Measurements from ENCODE around the gene FAM163B. TPM values are rescaled to one million over a fixed set of nuclear protein-coding genes. Genes with fewer than 3 reads are reported as not detected.

Gene FAM163B
- polyA plus RNA-seq, 4 donors = 0.12 to 0.19 TPM; not detected in 2

DNA sequence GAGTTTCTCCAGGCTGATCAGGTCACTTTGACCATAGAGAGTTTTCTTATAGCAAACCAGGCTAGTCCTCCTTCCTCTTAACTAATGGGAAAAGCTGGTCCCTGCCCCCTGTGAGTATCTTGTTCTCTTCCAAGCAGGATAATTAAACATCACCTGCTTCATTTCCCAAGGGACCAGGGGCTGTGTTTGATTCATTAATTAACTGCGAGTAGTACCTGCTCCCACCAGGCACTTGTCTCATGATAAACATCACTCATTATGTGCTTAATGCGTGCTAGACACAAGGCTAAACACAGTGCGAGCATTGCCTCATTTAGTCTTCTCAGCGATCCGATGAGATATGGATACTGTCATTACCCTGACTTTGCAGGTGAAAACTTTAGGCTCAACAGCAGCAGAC is 1.7 kb upstream of the FAM163B start:
- no peak for DNase-seq
- no peak overlapping the region for H3K4me3 ChIP-seq (ENCODE audit: low read depth in 1 of 3, low read length in 3 of 3)
- no peaks in the 10 kb centered on the region for H3K36me3 ChIP-seq (ENCODE audit: control insufficient read depth in 3 of 3, insufficient read depth in 2 of 3, low read depth in 1 of 3, low read length in 3 of 3)
- no peak overlapping the region for H3K27ac ChIP-seq (ENCODE audit: low read depth in 1 of 3, low read length in 2 of 3)
- no peak for FAIRE-seq
- peaks cover 0 to 42% (median 22%) of the 10 kb centered on the region in 3 donors for H3K27me3 ChIP-seq (ENCODE audit: control insufficient read depth in 3 of 3, insufficient read depth in 3 of 3, low read length in 3 of 3)
- no peaks in the 10 kb centered on the region for H3K4me1 ChIP-seq (ENCODE audit: control insufficient read depth in 3 of 3, insufficient read depth in 2 of 3, low read depth in 1 of 3, low read length in 2 of 3)
- 79 to 80% (median 80%) methylated on average over 5 of the region's 5 CpGs for WGBS, 3 donors
- no peaks in the 10 kb centered on the region for H3K9me3 ChIP-seq (ENCODE audit: control insufficient read depth in 2 of 2, insufficient read depth in 1 of 2, low read depth in 1 of 2, low read length in 1 of 2)

DNA sequence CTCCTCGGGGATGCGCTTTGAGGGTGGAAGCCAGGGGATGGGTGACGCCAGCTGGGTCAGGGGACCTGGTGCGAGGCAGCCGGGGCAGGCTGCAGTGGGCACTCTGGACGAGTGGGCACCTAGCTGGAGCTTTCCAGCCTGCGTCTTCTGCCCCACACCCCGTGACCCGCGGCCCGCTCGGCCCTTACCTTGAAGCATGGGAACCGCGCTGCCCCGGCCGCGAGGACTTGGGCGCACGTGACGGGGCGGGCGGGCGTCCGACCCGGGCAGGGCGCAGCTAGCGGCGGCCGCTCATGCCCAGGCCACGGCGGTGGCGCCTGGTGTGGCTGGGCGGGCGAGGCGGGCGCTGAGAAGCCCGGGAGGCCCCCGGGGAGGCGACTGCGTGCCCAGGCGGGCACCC is 300 bp downstream of the FAM163B start:
- H3K27me3 ChIP-seq (ENCODE audit: control insufficient read depth in 3 of 3, insufficient read depth in 3 of 3, low read length in 3 of 3) = peaks cover 0 to 35% (median 17%) of the 10 kb centered on the region in 3 donors
- H3K27ac ChIP-seq (ENCODE audit: low read depth in 1 of 3, low read length in 2 of 3) = no peak overlapping the region
- FAIRE-seq (no peak), DNase-seq (no peak)
- H3K9me3 ChIP-seq (ENCODE audit: control insufficient read depth in 2 of 2, insufficient read depth in 1 of 2, low read depth in 1 of 2, low read length in 1 of 2) = no peaks in the 10 kb centered on the region
- no peaks in the 10 kb centered on the region for H3K4me1 ChIP-seq (ENCODE audit: control insufficient read depth in 3 of 3, insufficient read depth in 2 of 3, low read depth in 1 of 3, low read length in 2 of 3)
- H3K4me3 ChIP-seq (ENCODE audit: low read depth in 1 of 3, low read length in 3 of 3) = no peak overlapping the region
- 13 to 26% (median 15%) methylated on average over 25 to 41 of the region's 41 CpGs for WGBS, 3 donors
- no peaks in the 10 kb centered on the region for H3K36me3 ChIP-seq (ENCODE audit: control insufficient read depth in 3 of 3, insufficient read depth in 2 of 3, low read depth in 1 of 3, low read length in 3 of 3)

DNA sequence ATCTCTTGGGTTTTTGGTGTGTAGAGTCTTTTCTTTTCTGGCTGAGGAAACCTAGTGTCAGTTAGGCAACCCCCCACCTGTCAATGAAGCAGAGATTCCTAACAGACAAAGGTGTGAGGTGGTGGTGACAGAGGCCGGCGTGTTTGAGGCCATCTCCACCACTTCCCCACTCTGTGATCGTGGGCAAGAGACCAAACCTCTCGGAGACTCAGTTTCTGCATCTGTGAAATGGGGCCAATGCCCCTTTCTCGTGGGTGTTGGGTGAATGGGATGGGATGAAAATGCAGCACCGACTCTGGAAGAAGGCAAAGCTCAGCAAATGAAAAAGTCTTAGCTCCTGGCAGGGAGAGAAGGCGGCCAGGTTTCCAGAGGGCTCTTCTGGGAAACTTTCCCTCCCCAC is 807 bp downstream of the FAM163B start:
- no peaks in the 10 kb centered on the region for H3K36me3 ChIP-seq (ENCODE audit: control insufficient read depth in 3 of 3, insufficient read depth in 2 of 3, low read depth in 1 of 3, low read length in 3 of 3)
- no peaks in the 10 kb centered on the region for H3K9me3 ChIP-seq (ENCODE audit: control insufficient read depth in 2 of 2, insufficient read depth in 1 of 2, low read depth in 1 of 2, low read length in 1 of 2)
- peaks cover 0 to 32% (median 17%) of the 10 kb centered on the region in 3 donors for H3K27me3 ChIP-seq (ENCODE audit: control insufficient read depth in 3 of 3, insufficient read depth in 3 of 3, low read length in 3 of 3)
- no peak for DNase-seq
- H3K4me3 ChIP-seq (ENCODE audit: low read depth in 1 of 3, low read length in 3 of 3) = no peak overlapping the region
- 68 to 78% (median 77%) methylated on average over 7 of the region's 7 CpGs for WGBS, 3 donors
- no peak for FAIRE-seq
- H3K4me1 ChIP-seq (ENCODE audit: control insufficient read depth in 3 of 3, insufficient read depth in 2 of 3, low read depth in 1 of 3, low read length in 2 of 3) = no peaks in the 10 kb centered on the region
- no peak overlapping the region for H3K27ac ChIP-seq (ENCODE audit: low read depth in 1 of 3, low read length in 2 of 3)

DNA sequence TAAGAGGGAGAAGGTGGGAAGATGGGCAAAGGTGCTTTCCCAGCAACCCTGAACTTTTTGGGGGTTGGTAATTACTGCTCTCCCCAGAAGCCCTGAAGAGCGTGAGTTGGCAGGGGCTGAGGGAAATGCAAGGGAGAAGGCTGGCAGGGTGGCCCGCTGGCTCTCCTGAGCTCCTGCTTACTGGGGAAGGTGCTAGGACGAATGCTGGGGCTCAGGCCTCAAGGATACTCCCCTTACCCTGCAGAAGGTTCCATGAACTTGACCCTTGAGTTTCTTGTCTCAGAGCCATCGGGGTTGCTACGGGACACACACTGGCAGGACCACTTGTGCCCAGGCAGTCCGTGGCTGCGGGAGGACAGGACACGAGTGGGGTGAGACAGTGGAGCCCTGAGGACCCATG is 1.2 kb downstream of the FAM163B start:
- H3K9me3 ChIP-seq (ENCODE audit: control insufficient read depth in 2 of 2, insufficient read depth in 1 of 2, low read depth in 1 of 2, low read length in 1 of 2) = no peaks in the 10 kb centered on the region
- no peak overlapping the region for H3K27ac ChIP-seq (ENCODE audit: low read depth in 1 of 3, low read length in 2 of 3)
- no peaks in the 10 kb centered on the region for H3K36me3 ChIP-seq (ENCODE audit: control insufficient read depth in 3 of 3, insufficient read depth in 2 of 3, low read depth in 1 of 3, low read length in 3 of 3)
- peaks cover 0 to 35% (median 17%) of the 10 kb centered on the region in 3 donors for H3K27me3 ChIP-seq (ENCODE audit: control insufficient read depth in 3 of 3, insufficient read depth in 3 of 3, low read length in 3 of 3)
- DNase-seq (no peak), FAIRE-seq (no peak)
- no peak overlapping the region for H3K4me3 ChIP-seq (ENCODE audit: low read depth in 1 of 3, low read length in 3 of 3)
- no peaks in the 10 kb centered on the region for H3K4me1 ChIP-seq (ENCODE audit: control insufficient read depth in 3 of 3, insufficient read depth in 2 of 3, low read depth in 1 of 3, low read length in 2 of 3)
- 77 to 81% (median 81%) methylated on average over 8 of the region's 8 CpGs for WGBS, 3 donors

DNA sequence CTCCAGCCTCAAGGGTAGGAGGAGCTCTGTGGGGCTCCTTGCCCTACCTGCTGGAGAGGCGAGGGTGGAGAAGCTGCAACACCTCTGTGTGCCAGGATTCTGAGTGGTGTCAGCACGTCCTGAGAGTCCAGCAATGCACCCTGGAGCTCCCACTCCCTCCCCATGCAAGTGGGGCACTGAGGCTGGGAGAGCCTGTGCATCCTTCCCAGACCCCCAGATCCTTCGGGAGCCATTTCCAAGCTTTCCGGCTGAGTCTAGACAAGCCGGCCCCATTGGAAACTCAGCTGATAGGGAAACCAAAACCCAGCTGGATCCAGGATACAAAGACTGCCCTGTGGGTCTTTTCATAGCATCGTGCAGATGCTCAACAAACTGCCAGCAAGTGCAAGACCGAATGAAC is 1.8 kb downstream of the FAM163B start:
- peaks cover 0 to 38% (median 17%) of the 10 kb centered on the region in 3 donors for H3K27me3 ChIP-seq (ENCODE audit: control insufficient read depth in 3 of 3, insufficient read depth in 3 of 3, low read length in 3 of 3)
- H3K4me1 ChIP-seq (ENCODE audit: control insufficient read depth in 3 of 3, insufficient read depth in 2 of 3, low read depth in 1 of 3, low read length in 2 of 3) = no peaks in the 10 kb centered on the region

DNA sequence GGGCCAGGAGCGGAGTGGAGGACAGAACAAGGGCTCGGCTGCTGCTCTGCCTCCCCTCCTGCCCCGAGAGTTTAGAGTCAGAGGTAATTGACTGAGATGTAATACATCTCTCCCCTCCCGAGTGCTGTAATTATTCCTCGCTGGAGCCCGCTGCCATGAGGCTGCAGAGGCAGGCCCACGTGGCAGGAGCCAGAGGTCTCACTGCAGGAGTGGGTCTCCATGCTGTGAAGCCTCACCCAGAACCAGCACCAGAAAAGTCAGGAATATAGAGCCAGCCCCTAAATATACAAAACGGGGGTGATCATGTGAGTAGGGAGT is 2.5 kb downstream of the FAM163B start:
- H3K27ac ChIP-seq (ENCODE audit: low read depth in 1 of 3, low read length in 2 of 3) = no peak overlapping the region
- WGBS, 3 donors = 62 to 65% (median 63%) methylated on average over 8 of the region's 8 CpGs
- H3K9me3 ChIP-seq (ENCODE audit: control insufficient read depth in 2 of 2, insufficient read depth in 1 of 2, low read depth in 1 of 2, low read length in 1 of 2) = no peaks in the 10 kb centered on the region
- H3K36me3 ChIP-seq (ENCODE audit: control insufficient read depth in 3 of 3, insufficient read depth in 2 of 3, low read depth in 1 of 3, low read length in 3 of 3) = no peaks in the 10 kb centered on the region
- H3K4me1 ChIP-seq (ENCODE audit: control insufficient read depth in 3 of 3, insufficient read depth in 2 of 3, low read depth in 1 of 3, low read length in 2 of 3) = no peaks in the 10 kb centered on the region
- DNase-seq = no peak
- no peak for FAIRE-seq
- H3K4me3 ChIP-seq (ENCODE audit: low read depth in 1 of 3, low read length in 3 of 3) = no peak overlapping the region
- H3K27me3 ChIP-seq (ENCODE audit: control insufficient read depth in 3 of 3, insufficient read depth in 3 of 3, low read length in 3 of 3) = peaks cover 0 to 35% (median 16%) of the 10 kb centered on the region in 3 donors

More for the DNA sequence above, 1.8 kb downstream of the FAM163B start:
- Histone ChIP-seq H3K36me3 (ENCODE audit: control insufficient read depth in 3 of 3, insufficient read depth in 2 of 3, low read depth in 1 of 3, low read length in 3 of 3) (no peaks in the 10 kb centered on the region), H3K27ac (ENCODE audit: low read depth in 1 of 3, low read length in 2 of 3) (no peak overlapping the region), H3K4me3 (ENCODE audit: low read depth in 1 of 3, low read length in 3 of 3) (no peak overlapping the region), H3K9me3 (ENCODE audit: control insufficient read depth in 2 of 2, insufficient read depth in 1 of 2, low read depth in 1 of 2, low read length in 1 of 2) (no peaks in the 10 kb centered on the region)
- FAIRE-seq = no peak
- WGBS, 3 donors = 42 to 60% (median 55%) methylated on average over 7 of the region's 7 CpGs
- no peak for DNase-seq

DNA sequence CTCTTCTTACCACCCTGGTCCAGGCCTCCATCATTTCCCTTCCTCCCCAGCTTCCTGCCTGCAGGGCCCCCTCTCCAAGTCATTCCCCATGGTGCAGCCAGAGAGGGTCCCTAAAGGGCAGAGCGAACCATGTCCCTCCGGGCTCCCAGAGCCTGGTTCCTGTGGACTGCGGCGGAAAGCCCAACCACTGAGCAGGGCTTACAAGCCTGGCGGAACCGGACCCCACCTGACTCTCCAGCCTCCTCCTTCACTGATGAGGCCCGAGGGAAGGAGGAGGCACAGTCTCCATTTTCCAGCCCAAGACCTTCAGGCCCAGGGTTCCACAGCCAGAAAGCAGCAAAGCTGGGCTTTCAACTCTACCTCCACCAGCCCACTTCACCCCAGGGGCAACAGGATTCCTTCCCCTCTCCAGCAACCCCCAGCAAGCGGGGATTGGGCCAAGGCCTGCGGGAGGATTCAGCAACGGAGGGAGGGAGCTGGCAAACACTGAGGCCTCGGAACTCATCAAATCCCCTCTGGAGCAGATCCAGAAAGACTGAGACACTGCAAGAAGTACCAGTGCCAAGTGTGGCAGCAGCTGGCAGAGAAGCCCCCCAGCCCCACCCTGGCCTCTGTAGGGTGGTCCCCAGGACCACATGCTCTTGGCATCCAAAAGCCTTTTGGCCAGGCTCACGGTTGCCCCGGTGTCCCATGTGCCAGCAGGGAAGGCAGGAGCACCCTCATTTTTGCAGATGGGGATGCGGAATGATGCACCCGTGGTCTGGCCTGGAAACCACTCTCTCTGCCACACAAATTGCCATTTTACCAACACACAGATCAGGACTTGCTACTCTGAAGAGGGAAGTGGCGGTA is 3.1 kb downstream of the FAM163B start:
- WGBS, 3 donors = 73 to 81% (median 73%) methylated on average over 15 to 16 of the region's 16 CpGs
- H3K27me3 ChIP-seq (ENCODE audit: control insufficient read depth in 3 of 3, insufficient read depth in 3 of 3, low read length in 3 of 3) = peaks cover 0 to 35% (median 12%) of the 10 kb centered on the region in 3 donors
- H3K4me1 ChIP-seq (ENCODE audit: control insufficient read depth in 3 of 3, insufficient read depth in 2 of 3, low read depth in 1 of 3, low read length in 2 of 3) = no peaks in the 10 kb centered on the region
- H3K4me3 ChIP-seq (ENCODE audit: low read depth in 1 of 3, low read length in 3 of 3) = no peak overlapping the region
- FAIRE-seq (no peak), DNase-seq (no peak)
- no peak overlapping the region for H3K27ac ChIP-seq (ENCODE audit: low read depth in 1 of 3, low read length in 2 of 3)
- H3K36me3 ChIP-seq (ENCODE audit: control insufficient read depth in 3 of 3, insufficient read depth in 2 of 3, low read depth in 1 of 3, low read length in 3 of 3) = no peaks in the 10 kb centered on the region
- no peaks in the 10 kb centered on the region for H3K9me3 ChIP-seq (ENCODE audit: control insufficient read depth in 2 of 2, insufficient read depth in 1 of 2, low read depth in 1 of 2, low read length in 1 of 2)

DNA sequence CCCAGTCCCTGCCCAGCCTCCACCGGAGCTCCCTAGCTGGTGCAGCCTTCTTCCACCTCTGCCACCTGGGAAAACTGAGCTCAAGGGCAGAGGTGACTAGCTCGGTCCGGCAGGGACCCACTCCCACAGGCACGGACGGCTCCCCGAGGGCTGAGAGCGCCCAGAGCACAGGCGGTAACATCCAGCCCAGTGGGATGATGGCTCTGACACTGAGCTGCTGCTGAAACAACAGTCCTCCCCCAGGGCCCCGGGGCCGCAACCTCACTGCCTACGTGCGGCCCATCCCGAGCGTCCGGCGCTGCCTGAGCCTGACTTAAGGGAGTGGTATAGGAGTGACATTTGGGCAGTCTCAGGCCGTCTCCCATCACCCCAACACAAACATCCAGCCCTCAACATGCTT is 3.7 kb downstream of the FAM163B start:
- H3K27me3 ChIP-seq (ENCODE audit: control insufficient read depth in 3 of 3, insufficient read depth in 3 of 3, low read length in 3 of 3) = peaks cover 0 to 35% (median 10%) of the 10 kb centered on the region in 3 donors
- DNase-seq = no peak
- no peak for FAIRE-seq
- WGBS, 3 donors = 85 to 87% (median 87%) methylated on average over 15 to 17 of the region's 17 CpGs
- no peak overlapping the region for H3K4me3 ChIP-seq (ENCODE audit: low read depth in 1 of 3, low read length in 3 of 3)
- H3K36me3 ChIP-seq (ENCODE audit: control insufficient read depth in 3 of 3, insufficient read depth in 2 of 3, low read depth in 1 of 3, low read length in 3 of 3) = no peaks in the 10 kb centered on the region
- H3K9me3 ChIP-seq (ENCODE audit: control insufficient read depth in 2 of 2, insufficient read depth in 1 of 2, low read depth in 1 of 2, low read length in 1 of 2) = no peaks in the 10 kb centered on the region
- H3K27ac ChIP-seq (ENCODE audit: low read depth in 1 of 3, low read length in 2 of 3) = no peak overlapping the region
- H3K4me1 ChIP-seq (ENCODE audit: control insufficient read depth in 3 of 3, insufficient read depth in 2 of 3, low read depth in 1 of 3, low read length in 2 of 3) = no peaks in the 10 kb centered on the region

DNA sequence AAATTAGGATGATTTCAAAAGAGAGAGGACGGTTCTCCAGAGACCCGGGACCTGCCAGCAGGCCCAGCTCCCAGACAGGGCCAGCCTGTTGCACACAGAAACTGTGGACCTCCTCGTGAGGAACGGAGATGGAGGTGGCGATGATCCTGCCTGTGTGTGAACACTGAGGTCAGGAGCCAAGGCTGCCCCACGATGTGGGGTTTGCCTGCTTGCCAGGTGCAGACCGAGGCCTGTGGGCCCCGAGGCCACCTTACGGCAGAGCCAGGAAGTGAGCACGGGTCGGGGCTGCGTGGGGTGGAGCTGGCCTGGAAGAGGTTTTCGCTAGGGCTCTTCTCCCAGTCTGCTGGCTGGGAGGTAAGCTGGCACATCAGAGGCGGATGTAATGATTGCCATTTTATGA is 4.3 kb downstream of the FAM163B start:
- Histone ChIP-seq H3K9me3 (ENCODE audit: control insufficient read depth in 2 of 2, insufficient read depth in 1 of 2, low read depth in 1 of 2, low read length in 1 of 2) (no peaks in the 10 kb centered on the region), H3K4me3 (ENCODE audit: low read depth in 1 of 3, low read length in 3 of 3) (no peak overlapping the region), H3K4me1 (ENCODE audit: control insufficient read depth in 3 of 3, insufficient read depth in 2 of 3, low read depth in 1 of 3, low read length in 2 of 3) (no peaks in the 10 kb centered on the region), H3K27me3 (ENCODE audit: control insufficient read depth in 3 of 3, insufficient read depth in 3 of 3, low read length in 3 of 3) (peaks cover 0 to 33% (median 10%) of the 10 kb centered on the region in 3 donors), H3K27ac (ENCODE audit: low read depth in 1 of 3, low read length in 2 of 3) (no peak overlapping the region), H3K36me3 (ENCODE audit: control insufficient read depth in 3 of 3, insufficient read depth in 2 of 3, low read depth in 1 of 3, low read length in 3 of 3) (no peaks in the 10 kb centered on the region)
- DNase-seq (no peak), FAIRE-seq (no peak)
- WGBS, 3 donors = 55 to 65% (median 57%) methylated on average over 14 of the region's 14 CpGs

Data from small intestine (tissue), 7 donors.